NCI-H2196 (cell line): Measurements from ENCODE around the gene TMEM161A.
"Not testable (repeated sequence)": the region's sequence is repeated elsewhere in the genome, so short reads cannot be mapped to it uniquely, and the experiment has no call there.

Experiments
- DNase-seq: peaks from one replicate; lab custom pipeline; 2025; ENCODE audit not compliant: unreplicated experiment; lab: John Stamatoyannopoulos, UW

Gene TMEM161A

DNA sequence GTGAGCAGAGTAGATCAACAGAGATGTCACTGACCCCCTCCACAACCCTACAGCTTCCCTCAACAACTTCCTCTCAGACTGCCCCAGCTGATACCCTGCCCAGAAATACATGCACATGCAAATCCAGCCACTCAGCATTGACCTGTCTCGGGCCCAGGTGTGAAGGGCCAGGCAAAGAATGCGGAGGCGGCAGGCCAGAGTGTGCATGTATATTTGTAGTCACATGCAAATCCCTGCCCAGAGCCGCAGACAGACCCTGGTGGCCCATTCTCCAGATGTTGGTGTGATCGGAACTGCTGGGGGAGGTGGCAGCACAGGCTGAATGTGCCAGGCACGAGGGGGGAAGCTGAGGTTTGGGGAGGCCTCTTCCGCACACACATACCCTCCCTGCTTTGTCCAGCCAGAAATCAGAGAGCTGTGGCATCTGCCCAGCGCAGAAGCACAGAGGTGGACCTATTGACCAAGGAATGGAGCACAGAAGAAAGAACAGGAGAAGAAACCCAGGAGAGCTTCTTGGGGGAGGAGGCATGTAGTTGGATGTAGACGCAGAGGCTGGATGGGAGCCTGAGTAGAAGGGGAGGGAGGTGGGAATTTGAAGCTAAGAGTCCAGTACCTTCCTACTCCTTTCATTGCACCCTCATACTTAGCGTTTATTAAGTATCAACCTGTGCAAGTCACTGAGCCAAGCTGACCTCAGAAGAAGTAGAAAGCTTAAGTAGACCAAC lies 17.4 kb upstream of the TMEM161A start:
- no peak for DNase-seq

DNA sequence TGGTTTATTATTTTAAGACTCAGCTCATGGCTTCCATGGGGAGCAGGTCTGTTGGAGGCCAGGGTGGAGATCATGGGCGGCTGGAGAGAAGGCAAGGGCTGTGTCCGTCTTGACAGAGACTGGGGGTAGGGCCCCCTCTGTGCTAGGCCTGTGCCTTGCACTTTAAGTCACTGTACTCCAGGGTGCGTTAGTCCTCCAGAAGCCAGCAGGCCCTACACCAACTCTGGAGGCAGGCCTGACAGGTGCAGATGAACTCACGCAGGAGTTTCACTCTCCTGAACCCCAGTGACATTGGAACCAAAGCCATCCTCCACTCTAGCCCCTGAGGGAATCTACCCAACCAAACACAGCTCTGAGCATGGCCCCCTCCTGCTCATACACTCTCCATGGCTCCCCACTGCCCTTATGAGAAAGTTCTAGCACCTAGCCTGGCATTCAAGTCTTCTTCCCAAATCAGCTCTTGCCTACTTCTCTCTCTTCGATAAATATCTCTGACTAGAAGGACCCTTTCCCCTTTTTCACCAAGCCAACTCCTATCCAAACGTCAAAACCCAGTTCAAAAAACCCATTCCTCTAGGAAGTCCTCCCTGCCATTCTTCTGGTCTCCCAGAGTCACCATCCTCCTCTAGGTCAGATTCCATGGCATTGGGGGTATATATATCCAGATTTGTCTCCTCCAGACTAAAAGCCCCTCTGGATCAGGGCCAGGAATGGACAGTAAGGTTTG lies 16.7 kb upstream of the TMEM161A start:
- no peak for DNase-seq

DNA sequence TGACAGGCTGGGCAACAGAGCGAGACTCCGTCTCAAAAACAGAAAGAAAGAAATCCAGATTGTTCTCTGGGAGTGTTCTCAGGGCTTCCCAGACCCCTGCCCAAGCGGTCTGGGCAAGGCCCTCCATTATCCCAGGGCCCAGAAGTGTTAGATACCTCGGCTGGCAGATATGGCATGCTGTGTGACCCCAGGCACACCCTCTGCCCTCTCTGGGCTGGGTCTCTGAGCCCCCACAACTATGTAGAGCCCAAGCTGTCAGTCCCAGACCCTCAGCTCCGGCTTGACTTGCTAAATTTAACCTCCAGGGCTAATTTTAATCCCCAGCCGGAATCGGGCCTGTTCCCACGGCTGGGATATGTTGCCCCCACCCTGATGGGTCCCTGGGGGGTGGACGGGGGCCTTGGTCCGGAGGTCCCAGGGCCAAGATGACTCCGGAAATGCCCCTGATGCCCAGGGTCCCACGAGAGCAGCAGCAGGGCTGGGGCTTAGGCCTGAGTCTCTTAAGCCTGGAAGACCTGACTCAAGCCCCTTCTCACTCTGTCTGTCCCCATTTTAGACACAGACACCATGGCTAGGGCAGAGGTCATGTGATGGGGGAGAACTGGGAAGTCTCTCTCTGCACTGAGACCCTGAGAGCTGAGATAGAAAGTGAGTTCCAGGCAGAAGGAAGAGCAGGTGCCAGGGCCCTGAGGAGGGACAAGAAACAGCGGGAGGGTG lies 14.5 kb upstream of the TMEM161A start:
- no peak for DNase-seq

GRCh38 chr19:19151418-19151817 lies 13.1 kb upstream of the TMEM161A start:
- no peak for DNase-seq

DNA sequence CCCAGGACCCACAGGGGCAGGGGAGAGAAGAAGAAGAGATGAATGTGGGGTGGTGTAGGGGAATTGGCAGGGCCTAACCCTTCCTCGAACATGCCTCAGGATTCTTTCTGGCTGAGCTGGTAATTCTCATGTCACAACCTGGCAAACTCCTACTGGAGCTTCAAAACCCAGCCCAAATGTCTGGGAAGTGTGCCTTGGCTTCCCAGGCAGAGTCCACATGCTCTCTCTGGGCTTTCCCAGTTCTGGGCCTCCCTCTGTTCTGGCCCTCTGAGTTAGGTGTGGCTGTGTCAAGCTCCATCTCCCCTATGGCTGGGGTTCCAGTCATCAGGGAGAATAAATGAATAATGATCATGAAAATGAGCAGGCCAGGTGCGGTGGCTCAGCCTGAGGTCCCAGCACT lies 11.2 kb upstream of the TMEM161A start:
- no peak for DNase-seq

DNA sequence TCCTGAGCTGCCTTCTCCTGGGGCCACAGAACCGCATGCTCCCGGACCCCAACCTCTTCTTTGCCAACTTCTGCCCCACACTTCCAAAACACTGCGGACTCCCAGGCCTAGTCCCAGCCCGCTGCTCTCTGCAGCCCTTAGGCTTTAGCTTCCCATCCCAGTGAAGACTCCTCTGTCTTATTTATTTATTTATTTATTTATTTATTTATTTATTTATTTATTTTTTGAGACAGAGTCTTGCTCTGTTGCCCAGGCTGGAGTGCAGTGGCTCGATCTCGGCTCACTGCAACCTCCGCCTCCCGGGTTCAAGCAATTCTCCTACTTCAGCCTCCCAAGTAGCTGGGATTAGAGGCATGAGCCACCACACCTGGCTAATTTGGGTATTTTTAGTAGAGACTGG lies 10.2 kb upstream of the TMEM161A start:
- not testable (repeated sequence) for DNase-seq

- no peak for DNase-seq
Observed at GRCh38 chr19:19147344-19147743, 9.1 kb upstream of the TMEM161A start.

GRCh38 chr19:19146865-19147264 lies 8.6 kb upstream of the TMEM161A start:
- DNase-seq = no peak

GRCh38 chr19:19145684-19146608 lies 7.7 kb upstream of the TMEM161A start:
- peak; percentile 80 for DNase-seq

GRCh38 chr19:19145281-19145680 lies 7.0 kb upstream of the TMEM161A start:
- no peak for DNase-seq

DNA sequence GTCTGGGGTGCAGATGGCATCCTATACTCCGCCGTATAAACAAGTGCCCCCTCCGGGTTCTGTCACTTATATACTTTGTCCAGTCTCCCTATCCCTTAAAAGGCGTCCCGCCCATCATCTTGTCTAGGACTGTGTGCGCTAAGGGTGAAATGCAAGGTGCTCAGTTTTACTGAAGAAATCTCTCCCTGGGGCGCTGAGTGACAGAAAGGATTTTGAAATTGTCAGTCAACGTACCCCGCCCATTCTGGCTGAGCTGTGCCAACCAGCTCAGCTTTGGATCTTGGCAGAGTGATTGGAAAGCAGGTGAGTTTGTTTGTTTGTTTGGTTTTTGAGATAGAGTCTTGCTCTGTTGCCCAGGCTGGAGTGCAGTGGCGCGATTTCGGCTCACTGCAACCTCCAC lies 4.1 kb upstream of the TMEM161A start:
- DNase-seq = no peak

- no peak for DNase-seq
Observed at GRCh38 chr19:19140476-19140875, 2.2 kb upstream of the TMEM161A start.

DNA sequence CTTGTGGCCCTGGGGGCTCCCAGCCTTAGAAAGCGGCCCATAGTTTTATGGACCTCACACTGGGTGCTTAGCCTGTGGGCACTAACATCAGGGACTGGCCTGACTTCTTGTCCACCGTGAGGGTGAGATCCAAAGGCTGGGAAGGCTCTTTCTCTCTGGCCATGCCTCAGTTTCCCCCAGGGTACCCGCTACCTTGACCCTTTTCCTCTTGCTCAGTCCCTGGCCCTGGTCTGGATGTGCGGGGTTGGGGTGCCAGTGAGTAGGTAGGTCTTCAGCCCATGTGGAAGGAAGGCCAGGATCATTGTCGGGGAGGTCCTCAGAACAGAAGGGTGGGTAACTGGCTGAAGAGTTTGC lies 1.6 kb upstream of the TMEM161A start:
- DNase-seq = no peak

DNA sequence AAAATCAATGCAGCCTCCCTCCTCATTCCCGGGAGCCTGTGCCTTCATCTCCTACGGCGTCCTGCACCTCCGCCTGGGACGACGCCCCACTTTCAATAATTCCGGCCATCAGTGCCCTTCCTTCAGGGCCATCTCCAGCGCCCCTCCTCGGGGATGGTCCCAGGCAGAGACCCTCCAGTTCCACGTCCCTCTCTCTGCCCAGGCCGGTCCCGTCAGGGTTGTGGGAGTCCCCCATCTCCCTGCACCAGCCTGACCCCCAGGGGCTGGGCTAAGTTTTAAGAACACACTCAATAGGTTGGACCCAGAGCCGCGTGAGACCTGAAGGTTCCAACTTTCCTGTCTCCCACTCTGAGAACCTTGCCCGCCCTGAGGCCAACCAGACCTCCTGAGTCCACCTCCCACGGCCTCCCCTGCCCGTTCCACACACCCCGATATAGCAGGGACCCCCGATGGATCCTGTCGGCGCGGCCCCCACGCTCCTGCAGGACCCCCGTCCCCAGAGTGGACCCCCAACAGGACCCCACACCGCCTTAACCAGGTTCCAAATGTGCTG lies 646 bp downstream of the TMEM161A start:
- no peak for DNase-seq

DNA sequence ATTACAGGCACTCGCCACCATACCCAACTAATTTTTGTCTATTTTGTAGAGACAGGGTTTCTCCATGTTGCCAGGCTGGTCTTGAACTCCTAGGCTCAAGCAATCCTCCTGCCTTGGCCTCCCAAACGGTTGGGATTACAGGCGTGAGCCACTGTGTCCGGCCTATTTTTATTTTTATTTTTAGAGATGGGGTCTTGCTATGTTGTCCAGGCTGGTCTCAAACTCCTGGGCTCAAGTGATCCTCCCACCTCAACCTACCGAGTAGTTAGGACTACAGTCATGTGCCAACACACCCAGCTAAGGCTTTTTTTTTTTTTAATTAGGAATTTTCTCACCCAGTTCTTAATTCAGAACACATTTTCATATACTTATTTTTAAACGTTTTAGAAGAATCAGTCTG lies 2.6 kb downstream of the TMEM161A start:
- not testable (repeated sequence) for DNase-seq

GRCh38 chr19:19134687-19135158 lies 3.6 kb downstream of the TMEM161A start:
- DNase-seq = no peak

- no peak for DNase-seq
Observed at GRCh38 chr19:19133985-19134384, 4.3 kb downstream of the TMEM161A start.

- no peak for DNase-seq
Observed at GRCh38 chr19:19132912-19133311, 5.4 kb downstream of the TMEM161A start.

DNA sequence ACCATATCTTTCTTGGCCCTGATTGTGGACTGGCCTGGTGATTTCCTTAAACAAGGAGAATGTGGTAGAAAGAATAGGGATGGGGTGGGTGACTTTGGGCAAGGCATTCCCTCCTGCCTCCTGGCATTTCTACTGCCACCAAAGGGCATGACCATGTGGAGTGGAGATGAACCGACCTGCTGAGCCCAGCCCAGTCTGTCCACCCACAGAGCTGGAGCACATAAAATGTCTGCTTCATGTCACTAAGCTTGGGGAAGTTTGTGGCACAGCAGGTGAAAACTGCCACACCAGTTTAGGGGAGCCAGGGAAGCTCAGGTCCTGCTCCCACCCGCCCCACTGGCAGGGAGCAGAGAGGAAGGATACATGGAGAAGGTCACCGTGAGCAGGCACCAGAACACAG lies 6.3 kb downstream of the TMEM161A start:
- no peak for DNase-seq

- no peak for DNase-seq
Observed at GRCh38 chr19:19126102-19126501, 12.2 kb downstream of the TMEM161A start.

DNA sequence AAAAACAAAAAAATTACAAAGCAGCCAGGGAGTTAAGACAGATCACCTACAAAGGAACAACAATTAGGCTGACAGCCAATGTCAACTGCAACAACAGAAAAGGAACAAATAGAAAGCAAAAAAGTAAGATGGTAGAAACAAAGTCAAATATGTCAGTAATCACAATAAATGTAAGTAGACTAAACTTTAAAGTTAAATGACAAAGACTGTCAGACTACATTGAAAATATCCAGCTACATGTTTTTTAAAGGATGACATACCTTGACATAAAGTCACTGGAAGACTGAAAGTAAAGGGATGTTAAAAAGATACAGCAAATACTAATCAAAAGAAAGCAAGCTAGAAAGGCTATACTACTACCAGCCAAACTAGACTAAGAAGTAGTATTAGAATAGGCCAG lies 14.9 kb downstream of the TMEM161A start:
- DNase-seq = no peak
